OCI-LY3 (cell line): Measurements from ENCODE around the gene KMT2E.

Experiments
- H2AFZ ChIP-seq: fragments of 200-600, 300-600 bp; shearing (Covaris generic); 2 replicates; pipeline ENCODE4 v1.6.0; 2014; ENCODE audit warnings: antibody characterized with exemption, low read depth, low read length
- H3K27ac ChIP-seq: fragments of 200-600, 300-600 bp; sonication (generic); 2 replicates; pipeline ENCODE4 v1.5.1; 2014; ENCODE audit warnings: mild to moderate bottlenecking, low read length, moderate library complexity, mixed read lengths
- H3K27me3 ChIP-seq: fragments of 200-600, 300-600 bp; sonication (generic); 2 replicates; pipeline ENCODE4 v1.6.1; 2014; ENCODE audit warnings: low read depth, low read length, mixed read lengths
- H3K36me3 ChIP-seq: fragments of 200-600, 300-600 bp; sonication (generic); replicated peaks from 2 replicates; pipeline ENCODE3; 2014; ENCODE audit warnings: low read depth, low read length, mixed read lengths
- H3K4me1 ChIP-seq: fragments of 300-600, 200-600 bp; sonication (generic); 2 replicates; pipeline ENCODE4 v1.6.1; 2014; ENCODE audit warnings: low read length, mixed read lengths
- H3K4me2 ChIP-seq: fragments of 200-600, 300-600 bp; sonication (generic); 2 replicates; pipeline ENCODE4 v1.6.1; 2014; ENCODE audit warnings: low read length, mixed read lengths
- H3K4me3 ChIP-seq: fragments of 300-600, 200-600 bp; sonication (generic); 2 replicates; pipeline ENCODE4 v1.5.1; 2014; ENCODE audit warnings: antibody characterized with exemption, mild to moderate bottlenecking, low read length, moderate library complexity
- H3K79me2 ChIP-seq: fragments of 300-600, 200-600 bp; shearing (Covaris generic); 2 replicates; pipeline ENCODE4 v1.6.1; 2014; ENCODE audit warnings: mild to moderate bottlenecking, low read length, mixed read lengths
- H3K9ac ChIP-seq: fragments of 300-600, 200-600 bp; shearing (Covaris generic); 2 replicates; pipeline ENCODE4 v1.6.0; 2014; ENCODE audit warnings: mild to moderate bottlenecking, low read length, moderate library complexity
- H3K9me3 ChIP-seq: fragments of 200-600, 300-600 bp; shearing (Covaris generic); 2 replicates; pipeline ENCODE4 v1.6.1; 2014; ENCODE audit warnings: low read length, mixed read lengths; ENCODE audit not compliant: insufficient read depth
- H4K20me1 ChIP-seq: fragments of 200-600, 300-600 bp; sonication (generic); 2 replicates; pipeline ENCODE4 v1.6.1; 2016; ENCODE audit warnings: low read length, mixed read lengths; ENCODE audit not compliant: insufficient read depth
- EZH2phosphoT487 ChIP-seq: fragments of 200-600 bp; shearing (Covaris generic); IDR thresholded peaks from 2 replicates; pipeline ENCODE4 v1.6.1; 2018; ENCODE audit warnings: antibody characterized with exemption, mixed run types, low read depth
- TF ChIP-seq, protein P1 (sequence below): fragments of 200-600, 300-600 bp; sonication (generic); IDR thresholded peaks from 2 replicates; pipeline ENCODE4 v1.5.1; 2014; ENCODE audit warnings: antibody characterized with exemption, low read length, low read depth

KMT2E gene

DNA sequence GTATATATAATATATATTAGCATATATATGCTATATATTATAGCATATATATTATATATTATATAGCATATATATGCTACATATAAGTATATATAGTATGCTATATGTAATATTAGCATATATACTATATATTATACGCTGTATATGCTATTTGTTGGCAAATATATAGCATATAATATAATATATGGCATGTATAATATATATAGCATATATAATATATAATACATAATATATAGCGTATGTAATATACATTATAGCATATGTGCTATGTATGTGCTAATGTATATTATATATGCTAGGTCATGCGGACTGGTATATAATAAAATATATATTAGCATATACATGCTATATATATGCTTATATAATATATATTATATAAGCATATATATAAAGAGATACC lies 72.8 kb downstream of the KMT2E start:
- TF ChIP-seq EZH2phosphoT487: no peak
- TF ChIP-seq, protein P1, sequence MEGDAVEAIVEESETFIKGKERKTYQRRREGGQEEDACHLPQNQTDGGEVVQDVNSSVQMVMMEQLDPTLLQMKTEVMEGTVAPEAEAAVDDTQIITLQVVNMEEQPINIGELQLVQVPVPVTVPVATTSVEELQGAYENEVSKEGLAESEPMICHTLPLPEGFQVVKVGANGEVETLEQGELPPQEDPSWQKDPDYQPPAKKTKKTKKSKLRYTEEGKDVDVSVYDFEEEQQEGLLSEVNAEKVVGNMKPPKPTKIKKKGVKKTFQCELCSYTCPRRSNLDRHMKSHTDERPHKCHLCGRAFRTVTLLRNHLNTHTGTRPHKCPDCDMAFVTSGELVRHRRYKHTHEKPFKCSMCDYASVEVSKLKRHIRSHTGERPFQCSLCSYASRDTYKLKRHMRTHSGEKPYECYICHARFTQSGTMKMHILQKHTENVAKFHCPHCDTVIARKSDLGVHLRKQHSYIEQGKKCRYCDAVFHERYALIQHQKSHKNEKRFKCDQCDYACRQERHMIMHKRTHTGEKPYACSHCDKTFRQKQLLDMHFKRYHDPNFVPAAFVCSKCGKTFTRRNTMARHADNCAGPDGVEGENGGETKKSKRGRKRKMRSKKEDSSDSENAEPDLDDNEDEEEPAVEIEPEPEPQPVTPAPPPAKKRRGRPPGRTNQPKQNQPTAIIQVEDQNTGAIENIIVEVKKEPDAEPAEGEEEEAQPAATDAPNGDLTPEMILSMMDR: no peak
- no peak overlapping the region for H3K4me2 ChIP-seq
- H3K36me3 ChIP-seq: peaks cover 45% of the 10 kb centered on the region
- peaks cover 39% of the 10 kb centered on the region for H4K20me1 ChIP-seq
- H3K79me2 ChIP-seq: peaks cover 10% of the 10 kb centered on the region
- H3K27ac ChIP-seq: no peak overlapping the region
- no peaks in the 10 kb centered on the region for H3K9me3 ChIP-seq
- H3K9ac ChIP-seq: no peak overlapping the region
- H3K4me3 ChIP-seq: no peak overlapping the region
- H2AFZ ChIP-seq: no peak overlapping the region
- H3K4me1 ChIP-seq: peaks cover 15% of the 10 kb centered on the region
- H3K27me3 ChIP-seq: no peaks in the 10 kb centered on the region

DNA sequence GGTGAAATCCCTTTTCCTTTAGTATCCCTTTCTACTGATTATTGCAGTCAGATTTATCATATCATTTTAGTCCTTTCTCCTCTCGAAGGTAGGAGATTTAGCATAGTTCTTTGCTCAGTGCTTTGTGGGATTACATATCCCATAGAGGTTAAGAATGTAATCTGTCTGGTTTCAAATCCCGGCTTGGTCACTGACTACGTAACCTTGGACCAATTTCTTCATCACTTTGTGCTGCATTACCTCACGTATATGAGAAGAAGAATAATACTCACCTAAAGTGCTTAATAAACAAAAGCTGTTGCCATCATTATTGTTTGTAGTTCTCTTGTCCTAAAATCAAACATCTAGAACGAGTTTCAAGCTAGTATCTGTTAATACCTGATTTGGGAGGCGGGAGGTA lies 74.0 kb downstream of the KMT2E start:
- Histone ChIP-seq H3K79me2 (peaks cover 6% of the 10 kb centered on the region), H3K36me3 (peaks cover 44% of the 10 kb centered on the region)

DNA sequence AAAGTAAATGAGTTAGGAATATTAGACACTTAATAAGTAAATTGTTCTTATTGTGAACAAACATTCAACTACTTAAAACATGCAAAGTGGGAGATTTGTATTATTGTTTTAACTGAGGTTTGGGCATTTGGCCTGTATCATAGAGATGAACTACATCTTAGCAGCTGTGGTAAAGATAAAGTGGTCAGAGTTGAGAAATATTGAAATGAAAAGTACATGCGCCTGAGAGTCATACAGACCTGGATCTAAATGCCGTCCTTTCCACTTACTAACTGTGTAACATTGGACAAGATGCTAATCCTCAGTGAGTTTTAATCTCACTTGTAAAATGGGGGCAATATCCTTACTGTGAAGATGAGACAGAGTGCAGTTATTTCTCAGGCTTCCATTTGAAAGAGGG lies 74.5 kb downstream of the KMT2E start:
- no peaks in the 10 kb centered on the region for H3K27me3 ChIP-seq
- no peak overlapping the region for H3K27ac ChIP-seq
- no peaks in the 10 kb centered on the region for H3K4me1 ChIP-seq
- H3K9ac ChIP-seq: no peak overlapping the region
- H2AFZ ChIP-seq: no peak overlapping the region
- H3K4me2 ChIP-seq: no peak overlapping the region
- H4K20me1 ChIP-seq: peaks cover 28% of the 10 kb centered on the region
- no peak overlapping the region for H3K4me3 ChIP-seq
- TF ChIP-seq, protein P1: no peak
- TF ChIP-seq EZH2phosphoT487: no peak
- no peaks in the 10 kb centered on the region for H3K9me3 ChIP-seq
- H3K79me2 ChIP-seq: peaks cover 2% of the 10 kb centered on the region
- peaks cover 40% of the 10 kb centered on the region for H3K36me3 ChIP-seq

More for the DNA sequence above, 74.0 kb downstream of the KMT2E start:
- Histone ChIP-seq H2AFZ (no peak overlapping the region), H3K9me3 (no peaks in the 10 kb centered on the region), H3K4me3 (no peak overlapping the region), H3K27ac (no peak overlapping the region), H4K20me1 (peaks cover 32% of the 10 kb centered on the region), H3K9ac (no peak overlapping the region), H3K27me3 (no peaks in the 10 kb centered on the region), H3K4me1 (peaks cover 4% of the 10 kb centered on the region), H3K4me2 (no peak overlapping the region)
- TF ChIP-seq, protein P1: no peak
- TF ChIP-seq EZH2phosphoT487: no peak

DNA sequence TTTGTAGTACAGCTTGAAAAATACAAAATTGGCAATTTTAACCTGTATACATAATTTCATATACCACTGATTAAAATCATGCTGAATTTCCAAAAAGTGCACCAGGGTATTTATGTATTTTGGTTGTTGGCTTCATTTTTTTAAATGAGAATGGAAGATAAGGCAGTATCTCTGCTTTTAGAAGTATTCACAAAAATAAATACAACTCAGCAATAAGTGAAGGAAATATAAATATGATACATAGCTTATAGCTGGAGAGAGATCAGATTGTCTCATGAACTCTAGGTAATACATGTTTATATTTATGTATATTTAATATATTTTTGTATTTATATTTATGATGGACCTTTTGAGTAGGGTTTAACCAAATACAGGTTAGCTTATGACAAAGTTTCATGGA lies 81.0 kb downstream of the KMT2E start:
- H3K27me3 ChIP-seq: no peaks in the 10 kb centered on the region
- TF ChIP-seq, protein P1: no peak
- TF ChIP-seq EZH2phosphoT487: no peak
- no peak overlapping the region for H3K4me3 ChIP-seq
- H3K79me2 ChIP-seq: peaks cover 16% of the 10 kb centered on the region
- no peak overlapping the region for H2AFZ ChIP-seq
- H3K9me3 ChIP-seq: no peaks in the 10 kb centered on the region
- peaks cover 37% of the 10 kb centered on the region for H3K36me3 ChIP-seq
- no peak overlapping the region for H3K9ac ChIP-seq
- H4K20me1 ChIP-seq: peaks cover 43% of the 10 kb centered on the region
- no peak overlapping the region for H3K4me2 ChIP-seq
- peaks cover 16% of the 10 kb centered on the region for H3K4me1 ChIP-seq
- no peak overlapping the region for H3K27ac ChIP-seq
